Measurements from ENCODE around the gene MTCH2.

DNA sequence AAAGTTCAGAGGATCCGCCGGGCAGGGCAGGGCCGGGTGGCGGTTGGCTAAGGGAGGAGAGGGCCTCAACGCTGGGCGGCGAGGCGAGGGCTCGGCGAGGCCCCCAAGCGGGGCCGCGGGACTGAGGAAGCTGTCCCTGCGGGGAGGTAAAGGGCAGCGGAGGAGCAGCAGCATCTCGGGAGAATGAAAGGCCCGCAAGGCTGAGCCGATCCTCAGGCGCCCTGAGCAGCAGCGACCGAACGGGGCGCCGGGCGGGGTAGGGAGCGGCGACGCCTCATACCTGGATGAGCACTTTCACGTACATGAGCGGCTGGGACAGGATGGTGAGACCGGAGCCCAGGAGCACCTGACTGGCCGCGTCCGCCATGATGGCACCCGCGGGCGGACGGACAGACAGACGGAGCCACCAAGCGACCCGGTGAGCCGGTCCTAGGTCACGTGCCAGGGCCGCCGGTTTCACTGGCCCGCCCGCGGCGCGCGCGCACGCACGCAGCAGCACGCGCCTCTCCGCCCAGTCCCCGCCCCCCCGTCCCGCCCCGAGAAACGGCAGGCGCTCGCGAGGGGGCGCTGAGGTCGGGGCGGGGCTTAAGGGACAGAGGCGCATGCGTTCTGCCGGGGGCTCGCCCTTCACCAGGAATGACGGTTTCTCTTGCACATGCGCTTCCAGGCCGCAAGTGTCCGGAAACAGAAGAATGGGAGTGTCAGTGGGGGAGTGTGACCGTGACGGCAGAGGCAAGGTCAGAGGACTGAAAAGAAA, at the start of gene MTCH2:
- TF ChIP-seq POLR2AphosphoS5 (IDR thresholded peaks at IDR 0.05; ENCODE audit: insufficient read depth in 1 of 2, low read depth in 1 of 2) = peak; percentile 86 to 93
- TF ChIP-seq, protein P1, sequence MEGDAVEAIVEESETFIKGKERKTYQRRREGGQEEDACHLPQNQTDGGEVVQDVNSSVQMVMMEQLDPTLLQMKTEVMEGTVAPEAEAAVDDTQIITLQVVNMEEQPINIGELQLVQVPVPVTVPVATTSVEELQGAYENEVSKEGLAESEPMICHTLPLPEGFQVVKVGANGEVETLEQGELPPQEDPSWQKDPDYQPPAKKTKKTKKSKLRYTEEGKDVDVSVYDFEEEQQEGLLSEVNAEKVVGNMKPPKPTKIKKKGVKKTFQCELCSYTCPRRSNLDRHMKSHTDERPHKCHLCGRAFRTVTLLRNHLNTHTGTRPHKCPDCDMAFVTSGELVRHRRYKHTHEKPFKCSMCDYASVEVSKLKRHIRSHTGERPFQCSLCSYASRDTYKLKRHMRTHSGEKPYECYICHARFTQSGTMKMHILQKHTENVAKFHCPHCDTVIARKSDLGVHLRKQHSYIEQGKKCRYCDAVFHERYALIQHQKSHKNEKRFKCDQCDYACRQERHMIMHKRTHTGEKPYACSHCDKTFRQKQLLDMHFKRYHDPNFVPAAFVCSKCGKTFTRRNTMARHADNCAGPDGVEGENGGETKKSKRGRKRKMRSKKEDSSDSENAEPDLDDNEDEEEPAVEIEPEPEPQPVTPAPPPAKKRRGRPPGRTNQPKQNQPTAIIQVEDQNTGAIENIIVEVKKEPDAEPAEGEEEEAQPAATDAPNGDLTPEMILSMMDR (IDR thresholded peaks at IDR 0.05) = peak in 2 of 3 experiments; percentile 25 to 55
- TF ChIP-seq POLR2A (IDR thresholded peaks at IDR 0.05) = peak in 1 of 2 donors; percentile 24
